Activated naive CD4-positive, alpha-beta T cell (primary cell): ENCODE results near the gene NXT1.

ENCODE experiments used
- DNase-seq, 4 experiments: peaks; one replicate each; lab custom pipeline; 2025; lab: John Stamatoyannopoulos, UW

Gene NXT1

DNA sequence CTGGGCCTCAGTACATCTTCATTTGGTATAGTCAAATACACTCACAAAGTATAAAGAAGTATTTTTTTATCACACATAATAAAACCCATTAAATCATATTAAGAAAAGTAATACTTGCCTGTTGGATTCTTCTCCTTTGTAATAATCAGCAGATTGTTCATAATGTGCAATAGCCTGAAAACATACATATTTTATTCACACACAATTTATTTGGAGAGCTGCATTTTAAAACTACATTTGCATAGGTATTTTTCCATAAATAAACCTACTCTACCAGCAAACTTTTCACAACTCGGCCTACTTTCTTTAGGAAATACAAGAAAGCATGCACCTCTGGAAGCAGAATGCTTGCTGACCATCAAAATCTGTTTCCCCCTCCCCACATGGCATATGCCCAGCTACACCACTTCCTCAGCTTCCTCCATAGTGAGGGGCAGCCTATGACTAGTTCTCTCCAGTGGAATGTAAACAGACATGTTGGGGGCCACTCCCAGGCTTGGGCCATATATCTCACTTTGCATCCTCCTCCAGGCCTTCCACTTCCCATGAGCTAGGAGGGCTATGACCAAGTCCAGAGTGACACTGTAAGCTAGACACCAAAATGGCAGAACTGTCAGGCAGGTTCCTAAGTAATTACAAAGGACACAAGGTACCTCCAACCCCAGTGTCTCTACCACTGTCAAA lies 39.6 kb downstream of the NXT1 start:
- no peak for DNase-seq

- DNase-seq: no peak
Observed at GRCh38 chr20:23391707-23392310, 41.2 kb downstream of the NXT1 start.

- no peak for DNase-seq
Observed at GRCh38 chr20:23393996-23394775, 43.6 kb downstream of the NXT1 start.

DNA sequence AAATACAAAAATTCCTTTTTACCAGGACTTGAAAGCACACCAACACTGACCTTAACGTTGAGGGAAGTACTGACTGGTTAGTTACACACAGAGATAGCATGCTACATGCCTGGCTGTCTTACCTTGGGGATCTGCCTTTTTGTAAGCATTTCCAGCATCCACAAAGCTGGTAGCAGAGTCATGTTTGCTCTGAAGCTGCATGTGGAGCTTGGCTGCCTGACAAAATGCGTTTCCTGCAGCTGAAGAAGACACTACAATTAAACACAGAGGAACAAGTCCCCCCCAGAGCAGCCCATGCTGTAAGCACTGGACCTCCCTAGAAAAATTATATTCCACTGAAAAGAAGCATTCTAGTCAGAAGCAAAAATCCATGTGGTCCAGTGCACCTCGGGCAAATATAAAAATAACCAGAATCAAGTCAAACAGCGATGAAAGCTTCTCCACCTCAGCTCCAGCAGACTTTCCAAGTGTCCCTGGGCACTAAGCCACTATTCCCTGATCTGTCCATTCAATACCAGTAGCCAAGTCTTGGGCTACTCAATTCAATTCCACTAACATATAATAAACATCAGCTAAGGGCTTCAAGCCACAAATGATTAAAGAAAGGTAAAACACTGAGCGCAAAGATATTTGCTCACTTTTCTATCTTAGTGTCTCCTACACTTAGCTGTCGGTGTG lies 46.5 kb downstream of the NXT1 start:
- no peak for DNase-seq

- DNase-seq: no peak
Observed at GRCh38 chr20:23397961-23398360, 47.4 kb downstream of the NXT1 start.

DNA sequence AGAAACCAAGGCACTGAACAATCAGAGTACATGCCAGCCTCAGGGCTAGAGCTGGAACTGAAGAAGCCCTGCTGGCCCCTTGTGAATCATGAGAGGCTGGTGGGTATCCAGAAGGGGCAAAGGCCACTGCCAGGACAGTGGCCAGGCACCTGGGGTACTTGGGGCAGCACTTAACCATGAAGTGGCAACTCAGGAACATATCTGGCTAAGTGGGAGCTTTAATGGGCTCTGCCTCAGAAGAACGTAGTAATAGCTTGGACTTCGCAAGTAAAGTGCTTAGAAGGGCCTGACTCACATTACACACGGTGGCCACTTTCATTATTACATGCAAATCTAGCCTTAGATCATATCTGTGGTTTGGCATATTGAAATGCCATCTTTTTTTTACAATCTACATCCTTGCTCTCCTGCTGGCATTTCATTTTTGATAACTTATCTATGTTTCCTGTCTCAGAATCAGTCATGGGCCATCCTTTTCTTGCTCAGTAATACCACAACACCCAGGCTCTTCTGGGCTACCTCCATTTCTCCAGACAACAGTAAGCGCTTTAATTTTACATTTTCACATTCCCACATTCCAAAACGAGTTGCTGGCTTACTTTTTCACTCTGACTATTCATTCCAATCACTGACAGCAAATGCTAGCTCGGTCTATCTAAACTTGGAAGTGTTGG lies 49.1 kb downstream of the NXT1 start:
- no peak for DNase-seq

- no peak for DNase-seq
Observed at GRCh38 chr20:23401051-23401450, 50.5 kb downstream of the NXT1 start.

DNA sequence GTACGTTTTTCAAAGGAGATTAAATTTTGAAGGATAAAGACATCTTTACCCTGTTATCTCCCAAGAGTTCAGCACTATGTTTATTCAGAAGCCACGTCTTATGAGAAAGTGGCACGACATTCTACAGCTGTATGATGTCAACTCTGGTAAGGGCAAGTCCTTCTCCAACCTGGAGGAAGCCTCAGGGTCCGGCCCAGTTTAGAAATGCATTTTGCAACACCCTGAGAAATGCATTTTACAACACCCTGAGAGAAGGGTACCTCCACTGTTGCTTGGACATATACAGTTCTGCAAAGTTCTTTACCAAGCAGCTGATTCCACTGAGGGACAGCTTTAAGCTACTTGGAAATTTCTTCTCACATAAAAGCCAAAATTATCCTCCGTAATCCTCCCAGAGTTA lies 53.2 kb downstream of the NXT1 start:
- no peak for DNase-seq

DNA sequence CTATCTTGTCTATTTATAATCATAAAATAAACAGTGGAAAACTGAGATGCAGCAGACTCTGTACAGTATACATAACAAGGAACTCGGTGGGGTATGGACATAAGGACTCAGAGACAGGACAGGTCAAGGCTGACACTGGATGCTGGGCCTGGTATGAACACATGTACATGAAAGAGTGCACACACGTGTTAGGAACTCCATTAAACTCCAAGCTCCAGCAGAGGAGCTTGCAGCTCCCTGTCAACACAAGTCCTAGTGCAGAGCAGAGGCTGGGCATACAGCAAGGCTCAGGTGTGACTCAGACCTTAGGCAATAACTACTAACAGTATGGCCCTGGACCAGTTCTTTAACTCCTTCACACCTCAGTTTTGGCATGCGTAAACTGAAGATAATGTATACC lies 53.6 kb downstream of the NXT1 start:
- DNase-seq: no peak
